Epithelial cell of prostate (primary cell): ENCODE measurements around the gene CDK5.
A peak's percentile ranks its signal among the peaks of the same experiment; 100 is the strongest.
"Not testable (repeated sequence)": the region's sequence is repeated elsewhere in the genome, so short reads cannot be mapped to it uniquely, and the experiment has no call there.

Experiments
- DNase-seq: peaks from one replicate; pipeline ENCODE4 v3.0.0-alpha.2; 2011; ENCODE audit warnings: low read depth, low spot score
- H3K27ac ChIP-seq: fragments of 450-650 bp; 2 replicates; pipeline ENCODE4 v1.5.1; 2017; ENCODE audit warnings: mild to moderate bottlenecking

CDK5 gene

DNA sequence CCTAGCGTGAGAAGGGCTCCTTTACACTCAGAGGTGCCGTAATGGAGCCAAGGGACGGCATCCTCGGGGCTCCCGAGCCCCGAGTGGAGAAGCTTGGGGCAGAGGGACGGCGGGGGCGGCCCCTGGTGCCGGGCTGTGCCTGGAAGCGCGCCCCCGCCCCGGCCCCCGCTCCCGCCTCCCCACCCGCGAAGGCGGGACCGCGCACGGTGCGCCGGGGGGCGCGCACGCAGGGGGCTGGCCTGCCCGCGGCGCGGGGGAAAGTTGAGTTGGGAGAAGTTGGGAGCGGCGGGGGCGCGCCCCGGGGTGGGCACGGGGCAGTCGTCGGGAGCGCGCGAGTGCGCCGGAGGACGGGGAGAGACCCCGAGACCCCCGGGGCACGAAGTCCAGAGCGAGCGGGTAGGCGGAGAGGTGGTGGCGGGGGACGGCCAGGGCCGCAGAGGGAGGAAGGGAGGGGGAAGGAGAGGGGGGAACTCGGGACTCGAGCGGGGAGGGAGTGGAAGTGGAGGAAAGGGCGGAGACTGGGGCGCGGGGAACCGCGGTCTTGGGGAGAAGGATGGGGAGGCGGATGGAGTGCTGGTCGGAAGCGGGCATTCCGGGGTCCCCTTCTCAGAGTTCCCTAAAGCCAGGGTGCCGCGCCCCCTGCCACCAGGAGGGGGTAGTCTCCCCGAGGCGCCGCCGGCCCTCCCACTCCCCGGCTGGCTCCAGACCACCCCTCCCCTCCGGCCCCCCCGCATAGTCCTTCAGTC, 1.8 kb upstream of the CDK5 start, which contains the start of gene SLC4A2:
TSS of gene SLC4A2 (plus strand) at position 223 of the 746 bp plus-strand sequence. CDS start 2,399 bp downstream, outside the sequence.
- no peak for DNase-seq
- peak within 1 kb of the TSS; percentile 94 for H3K27ac ChIP-seq

DNA sequence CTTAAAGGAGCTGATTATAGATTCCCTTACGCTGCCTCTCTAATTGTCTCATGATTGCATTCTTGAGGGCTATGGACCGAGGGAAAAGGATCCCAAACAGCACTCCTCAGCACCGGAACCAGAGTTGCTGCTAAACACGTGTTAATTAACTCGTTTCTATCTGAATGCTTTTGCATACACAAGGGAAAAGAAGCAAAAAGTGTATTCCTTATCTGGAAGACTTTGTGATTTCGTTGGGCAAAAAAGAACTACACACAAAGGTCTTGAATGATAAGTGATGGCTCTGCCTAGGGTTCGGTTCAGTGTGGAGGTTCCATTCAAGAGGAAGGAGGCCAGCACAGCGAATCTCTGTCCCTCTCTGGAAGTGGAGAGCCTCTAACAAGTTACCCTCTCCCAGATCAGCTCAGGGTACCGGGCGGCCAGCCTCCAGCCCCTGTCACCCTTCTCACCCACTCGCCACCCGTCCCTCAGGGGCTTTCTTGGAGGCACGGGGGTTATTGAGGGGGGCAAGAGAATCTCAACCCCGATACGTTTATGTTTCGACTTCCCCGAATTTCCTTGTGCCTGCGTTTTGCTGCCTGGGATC, 1.2 kb upstream of the CDK5 start:
- no peak for DNase-seq
- peak overlapping the region; percentile 94 for H3K27ac ChIP-seq

DNA sequence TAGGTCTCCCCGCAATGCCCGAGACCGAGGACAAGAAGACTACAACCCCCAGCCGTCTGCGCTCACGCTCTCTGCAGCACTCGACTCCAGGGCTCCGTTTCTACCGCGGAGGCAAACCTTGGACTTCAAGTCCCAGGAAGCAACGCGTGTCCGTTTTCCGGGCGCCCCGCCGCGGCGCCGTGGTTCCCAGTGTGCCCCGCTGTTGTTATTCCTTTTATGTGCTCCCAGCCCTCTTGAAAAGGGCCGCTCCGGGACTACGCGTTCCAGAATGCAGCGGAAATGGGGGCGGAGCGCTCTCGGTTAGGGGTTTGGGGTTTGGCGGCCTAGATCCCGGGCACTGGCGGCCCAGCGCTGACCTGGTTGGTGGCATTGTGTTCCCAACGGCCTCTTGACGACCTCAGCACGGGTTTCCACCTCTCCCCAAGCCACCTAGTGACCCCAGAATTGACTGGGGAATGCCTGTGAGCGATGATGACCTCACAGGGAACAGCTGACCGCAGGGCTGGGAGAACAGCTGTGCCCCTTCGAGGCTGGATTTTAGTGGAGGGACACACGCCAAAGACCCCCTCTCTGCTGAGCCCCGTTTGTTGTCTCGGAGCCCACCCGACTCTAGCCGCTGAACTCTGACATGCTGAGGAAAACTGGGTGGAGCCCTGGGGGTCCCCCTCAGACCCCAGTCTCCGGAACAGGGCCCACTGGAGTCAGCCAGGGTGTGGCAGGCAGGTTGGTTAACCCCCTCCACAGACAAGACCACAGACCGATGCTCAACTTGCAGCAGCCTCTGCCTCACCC, 488 bp upstream of the CDK5 start:
- peak; percentile 99 for DNase-seq
- peak overlapping the region; percentile 94 for H3K27ac ChIP-seq

DNA sequence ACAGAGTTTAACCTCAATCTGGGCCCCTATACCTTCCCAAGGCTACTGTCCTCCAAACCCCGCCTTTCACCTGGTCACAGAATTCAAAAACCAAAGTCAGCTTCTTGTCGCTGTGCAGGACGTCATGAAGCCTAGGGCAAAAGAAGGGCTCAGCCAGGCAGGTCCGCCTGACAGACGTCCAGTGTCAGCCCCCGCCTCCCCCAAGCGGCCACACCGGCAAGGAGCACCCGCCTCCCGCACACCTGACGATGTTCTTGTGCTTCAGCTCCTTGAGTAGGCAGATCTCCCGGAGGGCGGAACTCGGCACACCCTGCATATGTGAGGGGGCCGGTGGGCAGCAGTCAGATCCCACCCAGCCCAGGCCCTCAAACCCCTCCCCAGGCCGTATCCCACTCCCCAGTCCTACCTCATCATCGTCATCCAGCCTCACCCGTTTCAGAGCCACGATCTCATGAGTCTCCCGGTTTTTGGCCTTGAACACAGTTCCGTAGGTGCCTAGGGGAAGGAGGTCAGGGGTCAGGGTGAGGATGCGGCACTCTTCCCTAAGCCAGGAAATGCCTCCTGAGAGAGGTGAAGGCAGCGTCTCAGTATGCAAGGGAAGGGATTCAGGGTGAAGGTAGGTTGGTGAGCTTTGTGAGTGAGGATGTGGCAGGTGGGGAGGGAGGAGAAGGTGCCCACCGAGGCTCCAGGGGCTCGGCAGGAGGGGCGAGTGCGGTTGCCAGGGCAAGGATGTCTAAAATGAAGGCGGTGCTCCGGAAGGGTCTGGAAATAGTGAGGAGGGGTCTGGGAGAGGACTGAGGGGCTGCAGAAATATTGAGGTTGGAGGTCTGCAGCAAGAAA, 811 bp downstream of the CDK5 start:
- no peak for DNase-seq
- H3K27ac ChIP-seq = no peak overlapping the region

DNA sequence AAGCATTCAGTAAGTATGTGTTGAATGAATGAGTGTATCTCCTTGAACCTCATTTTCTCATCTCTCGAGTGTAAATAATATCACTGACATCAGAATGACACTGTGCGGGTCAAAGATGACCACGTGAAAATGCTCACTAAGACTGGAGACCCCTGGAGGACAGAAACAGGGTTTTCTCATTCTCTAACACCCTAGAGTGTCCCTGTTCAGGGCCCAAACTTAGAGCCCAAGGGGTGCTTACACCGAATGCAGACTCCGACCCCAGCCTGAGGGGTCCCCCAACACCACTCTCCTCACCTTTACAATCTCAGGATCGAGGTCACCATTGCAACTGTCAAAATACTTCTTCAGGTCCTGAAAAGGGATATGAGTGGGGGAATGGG, 1.4 kb downstream of the CDK5 start:
- no peak for DNase-seq
- no peak overlapping the region for H3K27ac ChIP-seq

DNA sequence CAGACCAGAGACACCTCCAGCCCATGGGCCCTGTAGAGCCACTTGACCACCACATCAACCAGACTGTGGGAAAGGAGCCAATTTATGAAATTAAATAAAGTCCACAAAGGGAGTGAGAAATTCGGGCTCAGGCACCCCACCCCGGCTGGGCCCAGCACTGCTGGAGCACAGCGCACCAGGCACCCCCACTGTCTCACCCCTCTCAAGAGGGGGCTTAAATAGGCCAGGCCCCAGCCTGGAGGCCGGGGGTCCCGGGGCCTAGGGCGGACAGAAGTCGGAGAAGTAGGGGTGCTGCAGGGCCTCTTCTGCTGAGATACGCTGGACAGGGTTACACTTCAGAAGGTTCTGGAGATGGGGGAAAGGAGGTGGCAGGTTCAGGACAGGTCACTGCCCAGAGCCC, 3.9 kb downstream of the CDK5 start:
- H3K27ac ChIP-seq = no peak overlapping the region
- no peak for DNase-seq

DNA sequence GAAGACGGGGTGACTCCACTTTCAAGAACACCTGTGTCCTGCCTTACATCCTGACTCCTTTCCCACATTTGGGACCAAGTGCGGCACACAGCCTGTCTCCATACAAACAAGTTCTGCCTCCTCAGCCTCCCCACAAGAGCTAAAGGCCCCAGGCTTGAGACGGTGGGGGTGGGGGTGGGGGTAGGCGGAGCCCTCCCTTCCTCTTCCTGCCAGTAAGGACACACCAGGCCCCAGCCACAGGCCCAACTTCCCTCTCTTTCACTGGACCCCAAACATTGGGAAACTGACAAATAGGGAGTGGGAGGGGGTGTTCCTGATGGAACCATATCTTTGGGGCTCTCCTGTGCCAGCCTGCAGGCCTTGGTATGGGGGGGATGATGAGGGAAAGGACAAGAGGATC, 4.6 kb downstream of the CDK5 start:
- H3K27ac ChIP-seq = no peak overlapping the region
- DNase-seq = no peak

DNA sequence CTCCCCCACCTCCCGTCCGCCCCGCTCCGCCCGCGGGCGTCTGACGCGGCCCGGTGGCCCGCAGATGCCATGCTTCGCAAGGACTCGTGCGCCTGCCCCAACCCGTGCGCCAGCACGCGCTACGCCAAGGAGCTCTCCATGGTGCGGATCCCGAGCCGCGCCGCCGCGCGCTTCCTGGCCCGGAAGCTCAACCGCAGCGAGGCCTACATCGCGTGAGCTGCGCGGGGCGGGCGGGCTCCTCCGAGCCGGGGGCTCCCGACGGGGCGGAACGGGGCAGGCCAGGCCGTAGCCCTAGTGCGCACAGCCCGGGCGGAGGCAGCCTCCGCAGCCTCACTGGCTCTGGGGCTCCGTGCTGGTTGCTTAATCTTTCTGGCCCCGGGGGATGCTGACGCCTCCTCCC, 6.6 kb downstream of the CDK5 start:
- no peak overlapping the region for H3K27ac ChIP-seq
- no peak for DNase-seq

DNA sequence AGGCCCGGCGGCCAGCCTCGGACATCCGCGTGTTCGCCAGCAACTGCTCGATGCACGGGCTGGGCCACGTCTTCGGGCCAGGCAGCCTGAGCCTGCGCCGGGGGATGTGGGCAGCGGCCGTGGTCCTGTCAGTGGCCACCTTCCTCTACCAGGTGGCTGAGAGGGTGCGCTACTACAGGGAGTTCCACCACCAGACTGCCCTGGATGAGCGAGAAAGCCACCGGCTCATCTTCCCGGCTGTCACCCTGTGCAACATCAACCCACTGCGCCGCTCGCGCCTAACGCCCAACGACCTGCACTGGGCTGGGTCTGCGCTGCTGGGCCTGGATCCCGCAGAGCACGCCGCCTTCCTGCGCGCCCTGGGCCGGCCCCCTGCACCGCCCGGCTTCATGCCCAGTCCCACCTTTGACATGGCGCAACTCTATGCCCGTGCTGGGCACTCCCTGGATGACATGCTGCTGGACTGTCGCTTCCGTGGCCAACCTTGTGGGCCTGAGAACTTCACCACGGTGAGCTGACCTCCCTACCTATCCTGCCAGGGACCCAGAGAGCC, 8.7 kb downstream of the CDK5 start:
- no peak for DNase-seq

DNA sequence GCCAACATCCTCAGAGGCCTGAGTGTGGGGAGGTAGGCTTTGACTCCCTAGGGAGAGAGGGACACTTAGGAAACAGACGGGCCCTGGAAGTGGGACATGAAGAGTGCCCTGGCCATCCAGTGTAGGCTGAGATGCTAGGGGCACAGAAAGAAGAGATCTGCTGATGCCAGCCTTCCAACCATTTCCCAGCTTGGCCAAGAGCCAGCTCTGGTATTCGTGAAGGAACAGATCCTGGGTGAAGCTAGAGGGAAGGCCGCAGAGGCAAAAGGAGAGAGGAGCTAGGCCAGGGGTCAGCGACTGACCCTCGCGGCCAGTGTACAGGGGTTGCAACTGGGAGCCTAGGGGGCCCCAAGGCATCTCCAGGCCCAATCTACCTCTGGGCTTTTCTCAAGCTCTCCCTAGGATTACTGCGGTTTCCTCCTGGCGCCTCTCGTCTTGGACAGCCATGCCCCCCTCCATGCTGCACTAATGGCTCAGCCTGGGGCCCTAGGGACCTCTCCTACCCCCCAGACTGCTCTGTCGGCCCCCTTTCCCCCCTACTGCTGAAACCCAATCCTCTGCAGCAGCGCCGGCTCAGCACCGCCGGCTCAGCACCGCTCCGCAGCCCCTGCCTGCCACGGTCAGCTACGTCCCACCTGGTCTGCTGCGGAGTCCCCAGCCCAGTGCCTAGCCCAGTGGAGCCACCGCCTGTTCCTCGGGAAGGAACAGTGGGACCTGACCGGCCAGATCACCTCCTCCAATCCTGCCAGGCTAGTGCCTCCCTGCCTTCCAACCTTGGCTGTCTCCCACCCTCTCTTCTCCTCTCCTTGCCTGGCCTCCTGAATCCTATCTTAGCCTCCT, 9.5 kb downstream of the CDK5 start, which contains the start of gene ASIC3:
TSS of gene ASIC3 (plus strand) at position 556 of the 840 bp plus-strand sequence. CDS start 355 bp downstream, outside the sequence.
- DNase-seq = no peak
- H3K27ac ChIP-seq = no peak within 1 kb of the TSS

More for the DNA sequence above, 8.7 kb downstream of the CDK5 start:
- H3K27ac ChIP-seq = no peak overlapping the region

DNA sequence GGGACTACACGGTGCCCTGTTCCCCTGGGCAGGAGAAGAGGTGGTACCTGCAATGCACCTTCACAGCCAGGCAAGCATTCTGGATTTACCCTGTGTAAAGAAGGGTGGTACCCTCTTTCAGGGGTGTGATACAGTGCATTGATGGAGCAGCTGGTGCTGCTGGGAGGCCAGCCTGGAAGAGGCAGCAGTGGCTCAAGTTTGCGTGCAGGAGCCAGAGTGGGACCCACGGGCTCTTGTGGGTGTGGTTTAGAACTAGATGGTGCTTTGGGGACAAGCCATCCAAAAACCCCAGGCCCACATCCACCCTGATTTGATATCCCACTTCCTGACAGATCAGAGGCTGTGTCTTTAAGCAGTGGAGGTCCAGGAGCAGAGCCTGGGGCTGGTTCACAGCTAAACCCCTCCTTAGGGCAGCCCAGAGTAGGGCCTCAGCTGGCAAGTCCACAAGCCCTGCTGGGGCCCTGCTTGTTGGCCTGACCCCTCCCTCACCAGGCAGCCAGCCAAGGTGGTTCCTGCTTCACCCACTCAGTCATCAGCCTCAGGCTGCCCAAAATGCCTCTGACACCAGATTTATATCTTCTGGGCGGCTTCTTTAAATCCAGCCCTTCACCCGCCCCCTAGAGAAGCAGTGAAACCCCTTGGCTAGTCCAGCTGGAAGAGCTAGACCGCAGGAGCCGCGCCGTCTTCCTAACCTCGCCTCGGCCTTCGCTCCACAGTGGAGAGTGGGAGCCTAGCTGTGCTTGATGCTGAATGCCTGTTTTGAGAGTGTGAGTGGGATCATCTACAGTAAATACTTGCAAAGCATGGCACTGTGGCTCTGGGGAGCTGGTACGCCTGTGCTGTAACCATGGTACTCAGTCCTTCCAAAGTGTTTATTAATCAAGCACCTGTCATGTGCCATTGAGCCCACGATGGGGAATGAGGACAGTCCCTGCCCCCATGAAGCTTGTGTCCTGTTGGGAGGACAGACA, 10.8 kb downstream of the CDK5 start:
- no peak for DNase-seq

DNA sequence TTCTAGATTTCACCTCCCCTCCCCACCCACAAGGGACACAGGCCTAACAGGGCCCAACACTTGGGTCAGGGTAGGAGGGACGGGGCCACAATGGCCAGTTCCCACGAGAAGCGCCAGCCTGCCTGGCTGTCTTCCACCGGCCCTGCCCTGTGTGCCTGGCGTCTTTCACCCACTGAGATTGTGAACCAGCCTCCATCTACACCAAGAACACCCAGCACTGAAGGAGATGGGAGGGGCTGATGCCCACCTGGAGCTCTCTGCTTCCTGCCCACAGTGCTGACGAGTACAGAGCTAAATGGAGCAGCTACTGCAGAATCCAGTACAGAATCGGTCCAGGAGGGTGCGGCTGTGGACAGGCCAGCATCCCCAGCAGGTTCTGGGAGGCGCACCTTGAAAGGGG, 11.7 kb downstream of the CDK5 start:
- H3K27ac ChIP-seq = no peak overlapping the region
- DNase-seq = no peak

More for the DNA sequence above, 10.8 kb downstream of the CDK5 start:
- no peak overlapping the region for H3K27ac ChIP-seq

DNA sequence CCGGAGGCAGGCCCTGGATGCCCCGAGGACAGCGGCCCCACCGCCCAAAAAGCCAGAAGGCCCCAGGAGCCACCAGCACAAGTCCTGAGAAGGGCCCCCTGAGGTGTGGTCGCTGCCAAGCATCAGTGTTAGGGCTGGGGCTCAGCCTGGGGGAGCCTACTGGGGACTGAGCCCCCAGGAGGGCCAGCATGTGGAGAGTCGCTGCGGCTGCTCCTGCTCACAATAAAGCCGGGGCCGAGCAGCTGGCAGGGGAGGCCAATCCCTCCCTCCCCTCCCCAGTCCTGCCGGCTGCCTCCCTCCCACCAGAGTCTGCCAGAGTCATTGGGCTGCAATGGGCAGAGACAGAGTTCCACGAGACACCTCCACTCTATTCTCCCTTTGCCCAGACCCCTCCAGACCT, 12.4 kb downstream of the CDK5 start:
- no peak overlapping the region for H3K27ac ChIP-seq
- DNase-seq = no peak

DNA sequence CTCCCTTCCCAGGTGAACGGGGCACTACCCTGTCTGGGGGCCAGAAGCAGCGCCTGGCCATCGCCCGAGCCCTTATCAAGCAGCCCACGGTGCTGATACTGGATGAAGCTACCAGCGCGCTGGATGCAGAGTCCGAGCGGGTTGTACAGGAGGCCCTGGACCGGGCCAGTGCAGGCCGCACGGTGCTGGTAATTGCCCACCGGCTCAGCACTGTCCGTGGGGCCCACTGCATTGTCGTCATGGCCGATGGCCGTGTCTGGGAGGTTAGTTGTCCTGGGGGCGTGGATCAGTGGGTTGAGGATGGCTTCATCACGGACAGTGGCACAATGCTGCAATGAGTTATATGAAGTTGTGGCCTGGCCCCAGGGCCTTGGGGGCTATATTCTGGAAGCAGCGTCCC, 13.7 kb downstream of the CDK5 start:
- H3K27ac ChIP-seq = no peak overlapping the region
- no peak for DNase-seq

DNA sequence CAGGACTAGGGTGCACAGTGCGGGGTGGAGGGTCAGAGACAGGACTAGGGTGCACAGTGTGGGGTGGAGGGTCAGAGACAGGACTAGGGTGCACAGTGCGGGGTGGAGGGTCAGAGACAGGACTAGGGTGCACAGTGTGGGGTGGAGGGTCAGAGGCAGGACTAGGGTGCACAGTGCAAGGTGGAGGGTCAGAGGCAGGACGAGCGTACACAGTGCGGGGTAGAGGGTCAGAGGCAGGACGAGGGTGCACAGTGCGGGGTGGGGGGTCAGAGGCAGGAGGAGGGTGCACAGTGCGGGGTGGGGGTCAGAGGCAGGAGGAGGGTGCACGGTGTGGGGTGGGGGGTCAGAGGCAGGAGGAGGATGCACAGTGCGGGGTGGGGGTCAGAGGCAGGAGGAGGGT, 14.2 kb downstream of the CDK5 start:
- not testable (repeated sequence) for H3K27ac ChIP-seq, DNase-seq

DNA sequence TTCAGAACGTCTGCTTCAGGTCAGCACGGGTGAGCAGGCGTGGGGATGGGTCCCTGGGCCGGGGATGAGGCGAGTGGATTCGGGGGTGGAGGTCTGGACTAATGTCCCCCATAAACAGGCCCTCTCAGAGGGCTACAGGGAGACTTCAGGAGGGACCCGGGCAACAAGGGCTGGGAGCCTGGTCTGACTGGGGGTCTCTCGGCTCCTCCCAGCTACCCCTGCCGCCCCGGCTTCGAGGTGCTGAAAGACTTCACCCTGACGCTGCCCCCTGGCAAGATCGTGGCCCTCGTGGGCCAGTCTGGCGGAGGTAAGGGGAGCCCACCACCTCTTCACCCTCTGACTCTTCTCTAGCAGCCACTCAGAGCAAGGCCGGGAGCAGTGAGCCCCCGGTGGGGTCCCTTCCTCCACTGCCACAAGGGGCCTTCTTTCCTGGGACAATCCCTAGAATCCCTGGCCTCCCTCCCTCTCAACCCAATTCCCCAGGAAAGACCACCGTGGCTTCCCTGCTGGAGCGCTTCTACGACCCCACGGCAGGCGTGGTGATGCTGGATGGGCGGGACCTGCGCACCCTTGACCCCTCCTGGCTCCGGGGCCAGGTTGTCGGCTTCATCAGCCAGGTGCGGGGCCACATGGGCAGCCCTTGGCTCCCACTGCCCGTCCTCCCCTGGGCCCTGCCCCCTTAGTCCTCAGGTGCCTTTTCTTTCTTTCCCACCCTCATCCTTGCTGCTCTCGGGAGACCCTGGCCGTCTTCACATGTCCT, 16.9 kb downstream of the CDK5 start:
- no peak overlapping the region for H3K27ac ChIP-seq
- DNase-seq = no peak

DNA sequence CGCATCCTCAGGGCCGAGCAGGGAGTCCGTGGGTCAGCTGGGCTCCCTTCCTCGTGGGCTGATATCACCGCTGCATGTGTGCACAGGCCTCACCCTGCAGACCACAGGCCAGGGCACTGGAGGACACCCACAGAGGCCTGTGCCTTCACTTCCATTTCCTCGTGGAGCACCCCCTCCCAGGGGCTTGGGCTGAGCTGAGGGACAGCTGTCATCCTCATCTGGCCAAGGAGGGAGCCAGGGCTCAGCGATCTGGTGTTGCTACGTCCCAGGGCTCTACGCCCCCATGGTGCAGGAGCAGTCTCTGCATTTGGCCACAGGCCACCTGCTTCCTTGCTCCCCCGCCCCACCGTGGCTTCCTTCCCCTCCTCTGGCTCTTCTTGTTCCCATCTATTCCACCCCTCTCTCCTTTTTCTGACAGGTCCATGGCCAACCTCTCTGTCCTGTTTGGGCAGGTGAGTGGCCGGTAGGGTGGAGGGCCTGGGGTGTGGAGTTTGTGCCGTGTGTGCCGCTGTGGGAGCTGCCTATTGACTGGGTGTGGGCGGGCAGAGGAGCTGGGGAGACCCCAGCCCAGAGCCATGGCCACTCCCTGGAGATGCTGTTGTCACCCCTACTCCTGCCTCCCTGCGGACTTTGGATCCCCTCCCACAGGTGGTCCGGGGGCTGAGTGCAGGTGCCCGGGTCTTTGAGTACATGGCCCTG, 17.7 kb downstream of the CDK5 start:
- DNase-seq = no peak
- no peak overlapping the region for H3K27ac ChIP-seq
